Measurements from ENCODE around the gene TBCD.

- TF ChIP-seq CTCF (IDR thresholded peaks at IDR 0.05) (no peak), POLR2A (IDR thresholded peaks at IDR 0.05) (no peak)
Observed at GRCh38 chr17:82884970-82885353, 133.1 kb downstream of the TBCD start.
